HG02884 (cell line): ENCODE results near the gene SSBP2.

ENCODE experiments used
- ATAC-seq: cut with Tn5 transposase; IDR thresholded peaks from one replicate; pipeline ENCODE4 v1.9.1; 2021; ENCODE audit warnings: mild to moderate bottlenecking, moderate library complexity; ENCODE audit not compliant: unreplicated experiment

Gene SSBP2

DNA sequence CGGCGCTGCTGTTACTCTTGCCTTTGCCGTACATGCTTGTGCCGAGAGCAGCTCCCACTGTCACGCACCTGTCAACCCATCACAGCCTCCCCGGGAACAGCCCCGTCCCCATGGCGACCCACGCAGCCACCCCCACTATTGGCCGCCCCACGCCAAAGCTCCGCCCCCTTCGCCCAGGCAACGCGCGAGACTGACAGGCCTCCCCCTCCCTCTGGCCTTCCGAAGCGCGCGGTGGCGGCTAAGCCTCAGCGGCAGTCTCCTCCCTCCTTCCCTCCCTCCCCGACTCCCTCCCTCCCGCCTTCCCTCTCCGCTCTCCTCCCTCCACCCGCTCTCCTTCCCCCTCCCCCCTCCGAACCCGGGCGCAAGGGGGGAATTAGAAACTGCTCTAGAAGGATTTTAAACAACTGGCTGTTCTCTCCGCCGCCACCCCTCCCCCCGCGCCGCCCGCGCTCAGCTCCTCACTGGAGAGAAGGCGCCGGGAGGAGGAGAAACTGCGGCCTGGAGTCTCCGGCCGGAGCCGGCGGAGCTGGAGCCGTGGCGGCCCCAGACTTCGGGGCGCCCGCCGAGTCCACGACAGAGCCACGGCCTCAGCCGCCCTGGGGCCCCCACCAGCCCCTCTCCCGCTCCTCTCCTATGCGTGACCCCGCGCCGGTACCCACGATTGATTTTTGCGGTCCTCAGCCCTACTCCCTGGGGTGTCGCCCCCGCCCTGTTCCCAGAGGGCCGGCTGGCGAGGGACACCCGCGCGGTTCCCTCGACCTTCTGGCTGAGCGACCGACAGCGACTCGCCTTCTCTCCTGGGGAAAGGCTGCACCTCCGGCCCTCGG is at the start of gene SSBP2:
Gene SSBP2 (minus strand): TSS at position 89 of the 827 bp plus-strand sequence. CDS start 55 bp downstream, at position 34.
- ATAC-seq, result peak; percentile 62

GRCh38 chr5:81795666-81796065 is 44.8 kb upstream of the SSBP2 start:
- ATAC-seq, result no peak

GRCh38 chr5:81794226-81794625 is 43.3 kb upstream of the SSBP2 start:
- no peak for ATAC-seq

- ATAC-seq, result no peak
Measured at GRCh38 chr5:81790336-81790735, 39.4 kb upstream of the SSBP2 start.

DNA sequence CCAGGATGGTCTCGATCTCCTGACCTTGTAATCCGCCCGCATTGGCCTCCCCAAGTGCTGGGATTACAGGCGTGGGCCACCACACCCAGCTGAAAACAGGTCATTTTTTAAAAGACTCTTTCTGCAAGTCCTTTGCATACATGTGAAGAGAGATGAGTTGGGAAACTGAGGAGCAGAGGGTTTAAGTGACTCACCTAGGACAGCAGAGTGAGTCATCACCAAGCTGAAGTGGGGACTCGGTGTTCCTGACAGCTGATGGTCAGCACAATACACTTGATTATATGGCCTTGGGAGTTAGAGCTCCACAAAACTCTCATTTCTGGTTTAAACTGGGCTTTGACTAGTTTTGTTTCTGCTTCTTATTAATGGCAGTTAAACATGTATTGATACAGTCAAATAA is 38.1 kb upstream of the SSBP2 start:
- ATAC-seq, result no peak

GRCh38 chr5:81788329-81788728 is 37.4 kb upstream of the SSBP2 start:
- no peak for ATAC-seq

- no peak for ATAC-seq
Measured at GRCh38 chr5:81787474-81788242, 36.8 kb upstream of the SSBP2 start.

- no peak for ATAC-seq
Measured at GRCh38 chr5:81786991-81787390, 36.1 kb upstream of the SSBP2 start.

- ATAC-seq, result no peak
Measured at GRCh38 chr5:81786496-81786895, 35.6 kb upstream of the SSBP2 start.

GRCh38 chr5:81785322-81785721 is 34.4 kb upstream of the SSBP2 start:
- ATAC-seq, result no peak

DNA sequence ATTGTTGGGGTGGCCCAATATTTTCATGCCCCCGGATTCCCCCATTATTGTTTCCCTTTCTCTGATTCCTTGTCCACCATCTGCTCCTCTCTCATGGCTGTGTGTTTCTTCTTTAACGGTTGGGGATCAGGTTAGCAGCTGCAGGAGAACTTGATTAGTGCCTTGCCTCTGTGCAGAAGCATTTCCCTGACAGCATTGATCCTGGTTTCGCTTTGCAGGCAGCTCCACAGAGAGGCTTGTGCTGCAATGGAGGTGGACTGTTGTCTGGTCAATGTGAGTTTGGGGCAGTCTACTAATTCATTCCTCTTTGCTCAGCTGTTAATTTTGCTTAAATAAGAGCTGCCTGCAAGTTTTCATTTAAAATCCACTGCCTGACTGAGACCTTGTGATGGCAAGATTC is 32.5 kb upstream of the SSBP2 start:
- ATAC-seq, result no peak

DNA sequence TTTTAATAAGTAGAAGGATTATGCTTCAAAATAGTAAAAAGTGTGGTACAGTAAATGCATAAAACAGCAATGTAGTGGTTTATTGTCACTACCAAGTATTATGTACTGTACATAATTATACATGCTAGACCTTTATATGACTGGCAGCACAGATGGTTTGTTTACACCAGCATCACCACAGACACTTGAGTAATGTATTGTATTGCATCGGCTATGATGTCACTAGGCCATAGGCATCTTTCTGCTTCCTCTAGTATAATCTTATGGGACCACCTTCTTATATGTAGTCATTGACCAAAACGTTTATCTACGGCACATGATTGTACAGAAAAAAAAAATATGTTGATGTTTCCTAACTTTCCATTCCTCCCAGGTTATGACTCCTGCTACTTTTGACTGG is 31.9 kb upstream of the SSBP2 start:
- ATAC-seq, result no peak

DNA sequence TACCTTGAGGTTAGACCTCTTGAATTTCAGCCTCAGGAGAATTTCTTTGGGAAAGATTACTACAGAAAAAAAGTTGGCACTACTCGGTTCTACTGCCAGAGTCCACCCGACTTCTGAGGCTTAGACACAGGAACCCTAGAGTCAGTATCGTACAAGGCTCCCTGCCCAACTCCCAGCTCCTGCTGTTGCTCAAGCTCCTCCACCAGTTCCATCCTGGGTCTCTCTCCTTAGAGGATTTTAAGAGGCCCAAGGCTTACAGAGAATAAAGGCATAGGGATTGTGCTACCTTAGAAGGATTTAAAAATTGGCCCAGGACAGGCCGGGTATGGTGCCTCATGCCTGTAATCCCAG is 29.0 kb upstream of the SSBP2 start:
- no peak for ATAC-seq

DNA sequence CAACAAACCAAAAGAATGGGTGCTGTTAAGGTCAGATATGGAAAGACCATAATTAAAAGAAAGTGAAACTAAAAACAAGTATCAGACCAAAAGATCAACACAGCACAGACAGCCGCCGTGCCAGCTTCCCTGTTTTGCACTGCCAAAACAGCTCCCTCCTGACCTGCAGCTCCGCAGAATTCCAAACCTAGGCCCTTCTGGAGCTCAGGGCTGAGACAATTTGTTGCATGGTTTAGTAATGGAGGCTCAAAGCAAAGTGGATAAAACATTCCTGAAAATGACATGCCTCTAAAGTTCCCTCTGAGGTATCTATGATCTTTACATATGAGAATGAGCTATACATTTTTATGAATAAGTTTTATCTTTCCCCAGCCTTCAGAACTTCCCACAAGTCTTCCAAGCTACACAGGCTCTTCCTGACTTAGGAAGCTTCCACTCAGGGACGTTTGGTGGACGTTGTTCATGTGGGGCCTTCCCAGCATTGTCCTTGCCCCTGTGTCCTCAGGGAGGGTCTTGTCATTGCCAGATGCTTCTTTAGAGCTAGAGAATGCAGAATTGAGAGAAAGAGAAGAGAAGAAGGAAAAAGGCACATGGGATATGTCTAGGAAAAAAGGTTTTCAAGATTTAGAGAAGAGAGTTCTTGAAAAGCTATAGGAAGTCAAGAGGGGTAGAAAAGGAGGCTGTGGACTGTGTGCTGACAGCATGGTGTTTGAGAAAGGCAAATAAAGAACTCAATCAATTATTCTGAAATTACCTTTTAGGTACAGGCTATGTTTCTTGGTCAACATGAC is 28.4 kb upstream of the SSBP2 start:
- peak; percentile 84 for ATAC-seq

- ATAC-seq, result peak; percentile 41
Measured at GRCh38 chr5:81778642-81779041, 27.7 kb upstream of the SSBP2 start.

- ATAC-seq, result no peak
Measured at GRCh38 chr5:81776258-81776657, 25.4 kb upstream of the SSBP2 start.

GRCh38 chr5:81774374-81774773 is 23.5 kb upstream of the SSBP2 start:
- ATAC-seq, result no peak

GRCh38 chr5:81773574-81773973 is 22.7 kb upstream of the SSBP2 start:
- ATAC-seq, result no peak

- no peak for ATAC-seq
Measured at GRCh38 chr5:81773161-81773560, 22.3 kb upstream of the SSBP2 start.

- ATAC-seq, result no peak
Measured at GRCh38 chr5:81772488-81772887, 21.6 kb upstream of the SSBP2 start.

GRCh38 chr5:81768935-81769452 is 18.1 kb upstream of the SSBP2 start:
- no peak for ATAC-seq
